Amygdala (tissue), 56 donors: ENCODE results near the gene ZNF488.
A peak's percentile ranks its signal among the peaks of the same experiment; 100 is the strongest.

ENCODE experiments used
- DNase-seq, 56 donors: peaks; one replicate each; lab custom pipeline; 2025; lab: John Stamatoyannopoulos, UW

ZNF488 gene

GRCh38 chr10:47384148-47384921 is at the start of gene ZNF488:
TSS of gene ZNF488 (minus strand) at chr10:47384293. CDS start at chr10:47368829, 15,464 bp downstream.
- peak in 55 of 56 donors; percentile 31 to 92 (median 80) for DNase-seq

DNA sequence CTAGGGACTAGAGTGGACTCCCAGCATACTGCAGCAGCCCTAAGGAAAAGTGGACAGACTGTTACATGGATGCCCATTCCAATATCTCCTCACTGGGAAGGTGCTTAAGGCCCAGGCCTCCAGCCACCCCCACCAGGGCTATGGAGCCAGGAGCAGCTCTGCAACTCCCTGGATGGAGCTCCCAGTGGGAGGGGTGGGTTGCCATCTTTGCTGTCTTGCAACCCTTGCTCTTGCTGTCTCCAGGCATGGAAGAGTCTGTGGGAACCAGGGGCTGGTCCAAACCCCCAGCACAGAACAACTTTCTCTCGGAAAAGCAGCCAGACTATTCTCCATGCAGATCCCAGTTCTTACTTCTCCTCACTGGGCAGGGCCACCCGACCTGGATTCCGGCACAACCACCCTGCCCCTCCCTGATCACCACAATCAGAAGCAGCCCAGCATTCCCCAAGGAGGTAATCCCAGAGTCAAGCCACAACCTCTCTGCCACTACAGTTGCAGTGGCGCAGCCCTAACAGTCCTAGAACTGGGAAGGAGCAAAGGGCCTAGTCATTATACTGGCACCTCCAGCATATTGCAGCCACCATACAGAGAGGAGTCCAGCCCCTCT is 41.8 kb upstream of the ZNF488 start:
- no peak for DNase-seq

GRCh38 chr10:47424231-47424630 is 40.1 kb upstream of the ZNF488 start:
- DNase-seq = no peak

GRCh38 chr10:47423476-47423875 is 39.4 kb upstream of the ZNF488 start:
- DNase-seq = no peak

DNA sequence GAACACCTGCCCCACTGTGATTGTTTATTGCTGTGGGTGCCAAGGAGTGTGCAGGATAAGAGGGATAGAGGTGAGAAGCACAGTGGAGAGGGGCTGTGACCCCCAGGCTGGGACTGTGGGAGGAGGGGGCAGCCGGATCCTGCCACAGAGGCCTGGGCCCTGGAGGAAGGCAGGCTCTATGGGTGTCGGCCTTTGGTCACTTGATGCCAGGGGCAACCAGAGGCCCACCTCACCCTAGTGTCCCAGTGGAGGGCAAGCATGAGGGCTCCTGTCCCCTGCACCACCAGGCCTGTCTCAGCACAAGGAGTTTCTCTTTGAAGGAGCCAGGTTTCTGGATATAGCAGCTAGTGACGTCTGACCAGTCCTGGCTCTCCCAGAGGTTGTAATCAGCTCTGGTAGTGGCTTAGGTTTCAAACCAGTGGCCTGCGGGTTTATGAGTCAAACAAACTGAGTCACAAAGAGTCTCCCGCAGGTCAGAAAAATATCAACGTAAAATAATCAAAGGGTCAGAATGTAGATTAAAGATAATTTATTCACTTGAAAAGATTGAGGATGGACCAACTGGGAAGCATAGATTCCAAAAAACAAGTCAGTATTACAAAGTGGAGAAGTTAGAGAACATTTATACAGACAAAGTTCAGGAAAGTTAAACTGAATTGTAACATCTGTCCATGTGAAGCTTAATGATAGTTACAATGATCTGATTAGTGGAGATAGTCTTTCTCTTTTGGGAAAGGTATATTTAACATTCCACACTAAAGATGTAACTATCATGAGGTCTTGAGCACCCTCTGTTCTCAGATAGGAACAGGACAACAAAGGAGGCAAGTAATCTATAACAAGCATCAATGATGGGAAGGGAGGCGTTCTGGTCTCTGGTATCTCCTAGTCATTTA is 37.2 kb upstream of the ZNF488 start:
- no peak for DNase-seq

- DNase-seq = no peak
Measured at GRCh38 chr10:47420305-47421056, 36.4 kb upstream of the ZNF488 start.

DNA sequence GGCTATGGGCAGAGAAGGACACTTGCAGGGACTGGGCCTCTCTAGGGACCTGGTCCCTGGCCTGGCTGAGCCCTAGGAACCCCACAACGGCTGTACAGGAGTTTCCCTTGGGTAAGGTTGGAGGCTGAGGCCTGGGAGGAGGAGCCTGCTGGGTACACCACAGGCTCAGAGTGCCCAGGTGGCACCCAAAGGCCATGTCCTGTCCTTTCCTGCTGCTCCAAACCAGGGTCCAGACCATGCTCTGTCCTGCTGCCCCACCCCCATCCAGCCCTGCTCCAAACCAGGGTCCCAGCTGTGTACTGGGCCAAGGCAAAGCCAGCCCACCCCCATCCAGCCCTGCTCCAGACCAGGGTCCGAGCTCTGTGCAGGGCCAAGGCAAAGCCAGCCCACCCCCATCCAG is 35.3 kb upstream of the ZNF488 start:
- no peak for DNase-seq

GRCh38 chr10:47418966-47419365 is 34.9 kb upstream of the ZNF488 start:
- no peak for DNase-seq

- DNase-seq = no peak
Measured at GRCh38 chr10:47418321-47418720, 34.2 kb upstream of the ZNF488 start.

- peak in 15 of 56 donors; percentile 9 to 73 (median 57) for DNase-seq
Measured at GRCh38 chr10:47416305-47417218, 32.5 kb upstream of the ZNF488 start.

DNA sequence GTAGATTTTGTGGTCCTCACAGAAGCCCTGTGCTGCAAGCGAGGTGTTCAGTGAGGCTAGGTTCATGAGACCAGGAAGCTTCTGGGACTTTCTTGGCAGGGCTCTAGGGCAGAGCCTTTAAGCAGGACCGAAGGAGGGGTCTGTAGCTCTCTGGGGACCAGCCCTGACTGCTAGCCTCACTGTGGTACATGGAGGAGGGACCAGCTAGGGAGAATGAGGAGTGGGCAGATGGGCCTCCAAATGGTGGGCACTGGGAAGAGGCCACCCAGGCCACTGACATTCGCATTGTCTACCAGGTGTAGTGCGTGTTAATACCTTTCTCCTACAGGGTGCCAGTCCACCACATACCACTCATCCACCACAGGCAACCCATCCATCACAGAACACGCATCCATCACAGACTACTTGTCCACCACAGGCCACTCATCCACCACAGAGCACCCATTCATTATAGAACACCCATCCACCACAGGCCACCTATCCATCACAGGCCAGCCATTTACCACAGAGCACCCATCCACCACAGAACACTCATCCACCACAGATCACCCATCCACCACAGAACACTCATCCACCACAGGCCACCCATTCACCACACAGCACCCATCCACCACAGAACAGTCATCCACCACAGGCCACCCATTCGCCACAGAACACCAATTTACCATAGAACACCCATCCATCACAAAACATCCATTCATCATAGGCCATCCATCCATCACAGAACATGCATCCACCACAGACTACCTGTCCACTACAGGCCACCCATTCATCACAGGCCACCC is 31.6 kb upstream of the ZNF488 start:
- DNase-seq = no peak

GRCh38 chr10:47414752-47415519 is 30.8 kb upstream of the ZNF488 start:
- no peak for DNase-seq

DNA sequence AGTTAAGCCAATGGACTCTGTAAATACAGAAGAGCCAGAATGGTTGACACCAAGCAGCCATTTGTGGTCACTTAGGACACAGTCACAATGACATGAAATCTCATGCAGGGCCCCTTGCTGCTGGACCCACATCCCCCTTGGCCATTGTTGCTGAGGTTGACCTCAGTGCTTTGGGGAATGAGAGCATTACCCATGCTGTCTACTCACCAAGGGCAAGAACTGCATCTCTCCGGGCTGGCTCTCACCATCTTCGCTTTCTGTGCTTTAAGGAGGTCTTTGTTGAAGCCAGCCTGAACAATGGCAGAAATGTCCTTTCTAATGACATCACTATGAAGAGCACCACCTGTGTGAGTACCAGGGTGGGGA is 30.1 kb upstream of the ZNF488 start:
- no peak for DNase-seq

- DNase-seq = no peak
Measured at GRCh38 chr10:47413531-47414226, 29.6 kb upstream of the ZNF488 start.

DNA sequence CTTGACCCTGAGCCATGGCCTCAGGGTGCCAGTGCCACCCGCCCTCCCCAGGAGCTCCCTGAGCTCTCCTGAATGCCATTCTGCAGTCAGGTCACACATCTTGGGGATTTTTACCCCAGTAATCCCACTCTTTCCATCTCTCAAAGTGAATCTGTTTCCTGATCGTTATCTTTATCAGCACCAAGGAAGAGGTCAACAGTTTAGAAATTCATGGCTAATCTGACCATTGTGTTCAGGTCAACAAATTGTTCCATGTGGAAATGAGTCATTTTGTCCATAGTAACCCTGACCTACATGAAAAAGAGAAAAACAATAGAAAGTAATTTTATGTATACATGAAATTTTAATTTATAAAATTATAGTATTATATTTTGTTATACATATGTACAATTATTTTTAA is 28.8 kb upstream of the ZNF488 start:
- no peak for DNase-seq

DNA sequence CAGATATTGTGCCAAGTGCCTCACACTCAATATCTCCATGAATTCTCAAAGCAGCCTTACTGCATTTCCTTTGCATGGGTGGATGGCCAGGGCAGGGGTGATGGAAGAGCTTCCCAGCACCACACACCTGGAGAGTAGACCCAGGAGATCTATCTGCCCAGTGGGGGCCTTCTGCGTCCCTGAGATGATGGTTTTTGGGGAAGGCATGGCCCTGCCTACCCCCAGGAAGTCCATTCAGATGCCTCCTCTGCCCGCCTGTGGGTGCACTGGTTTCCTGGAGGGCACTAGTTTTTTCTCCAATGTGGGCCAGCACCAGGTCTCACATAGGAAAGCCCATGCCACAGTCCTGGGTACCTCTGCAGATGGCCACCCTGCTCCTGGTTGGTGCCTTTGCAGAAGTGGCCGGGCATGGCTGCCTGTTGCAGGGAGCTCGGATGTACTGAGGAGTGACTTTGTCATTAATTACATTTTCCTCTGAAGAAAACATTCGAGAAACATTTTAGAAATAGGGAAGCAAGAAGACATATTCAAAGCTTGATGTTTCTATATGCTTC is 28.2 kb upstream of the ZNF488 start:
- no peak for DNase-seq

DNA sequence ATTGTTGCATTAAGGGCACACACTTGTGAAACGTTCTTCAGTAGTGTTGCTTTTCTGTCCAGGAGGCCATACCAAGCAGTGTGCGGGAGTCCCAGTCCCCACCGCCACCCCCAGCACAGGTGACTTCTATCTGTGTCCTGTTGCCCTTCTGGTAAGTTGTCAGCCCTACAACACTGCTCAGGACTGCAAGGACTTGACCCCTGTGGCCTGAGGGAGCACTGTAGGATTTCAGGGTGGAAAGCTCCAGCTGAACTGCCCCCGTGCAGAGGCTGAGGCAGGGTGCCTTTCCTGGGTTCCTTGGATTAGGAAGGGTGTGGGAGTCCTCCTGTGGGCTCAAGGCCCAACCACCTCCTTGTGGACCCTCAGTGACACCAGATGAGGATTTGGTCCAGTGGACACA is 26.8 kb upstream of the ZNF488 start:
- DNase-seq = no peak
